Measurements from ENCODE around the gene ZFC3H1.

GRCh38 chr12:71654200-71654599 is 9.4 kb downstream of the ZFC3H1 start:
- TF ChIP-seq CTCF (conservative IDR thresholded peaks at IDR 0.05 in 1 of 2, IDR thresholded peaks at IDR 0.05 in 1 of 2; ENCODE audit: extremely low read depth in 1 of 2, insufficient read depth in 1 of 2, low read depth in 1 of 2, low read length in 2 of 2) (no peak), EZH2 (IDR thresholded peaks at IDR 0.05; ENCODE audit: borderline replicate concordance, low read length) (no peak)

Measured in mammary epithelial cell (primary cell).